ENCODE results near the gene ATG4D. TPM values are rescaled to one million over a fixed set of nuclear protein-coding genes. Genes with fewer than 3 reads are reported as not detected.

The ATG4D gene
- total RNA-seq, 1 experiment from 2014 or later = 7.0 TPM

DNA sequence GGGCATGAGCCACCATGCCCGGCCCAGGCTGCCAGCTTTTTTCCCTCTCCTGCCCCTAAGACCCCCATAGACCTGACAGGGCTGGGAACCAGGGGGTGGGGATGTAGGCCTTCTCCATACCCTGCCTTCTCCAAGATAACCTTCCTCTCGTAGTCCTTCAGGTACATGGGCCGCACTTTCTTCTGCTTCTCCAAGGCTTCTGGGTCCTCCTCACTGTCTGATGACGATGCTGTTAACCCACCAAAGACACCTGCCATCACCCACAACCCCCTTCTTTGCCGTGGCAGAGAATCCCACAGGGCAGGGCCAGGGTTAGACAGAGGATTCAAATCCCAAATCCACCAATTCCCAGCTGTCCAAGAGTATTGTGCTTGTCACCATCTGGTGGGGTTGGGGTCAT, 18.9 kb downstream of the ATG4D start:
- peaks cover 27% of the 10 kb centered on the region for H3K36me3 ChIP-seq (ENCODE audit: insufficient read depth, low read length)
- no peaks in the 10 kb centered on the region for H3K9me2 ChIP-seq (replicated peaks; ENCODE audit: insufficient read depth, low read length)
- H2AFZ ChIP-seq (ENCODE audit: low read length) = no peak overlapping the region
- no peaks in the 10 kb centered on the region for H3K9me3 ChIP-seq (ENCODE audit: low read length)
- H3K27ac ChIP-seq (ENCODE audit: low read length) = no peak overlapping the region
- peaks cover 6% of the 10 kb centered on the region; the same call in 1 of the 2 replicates for H4K20me1 ChIP-seq (ENCODE audit: insufficient read depth, low read depth, low read length)
- H3K27me3 ChIP-seq (ENCODE audit: low read length) = no peaks in the 10 kb centered on the region
- peaks cover 20% of the 10 kb centered on the region for H3K79me2 ChIP-seq (ENCODE audit: low read length)
- no peak overlapping the region for H3K9ac ChIP-seq (ENCODE audit: low read length)
- peaks cover 24% of the 10 kb centered on the region for H3K4me1 ChIP-seq (ENCODE audit: low read length)
- no peak for DNase-seq
- H3K4me2 ChIP-seq (ENCODE audit: low read depth, low read length, poor library complexity, severe bottlenecking) = no peak overlapping the region
- no peak overlapping the region for H3K4me3 ChIP-seq (ENCODE audit: low read length)

DNA sequence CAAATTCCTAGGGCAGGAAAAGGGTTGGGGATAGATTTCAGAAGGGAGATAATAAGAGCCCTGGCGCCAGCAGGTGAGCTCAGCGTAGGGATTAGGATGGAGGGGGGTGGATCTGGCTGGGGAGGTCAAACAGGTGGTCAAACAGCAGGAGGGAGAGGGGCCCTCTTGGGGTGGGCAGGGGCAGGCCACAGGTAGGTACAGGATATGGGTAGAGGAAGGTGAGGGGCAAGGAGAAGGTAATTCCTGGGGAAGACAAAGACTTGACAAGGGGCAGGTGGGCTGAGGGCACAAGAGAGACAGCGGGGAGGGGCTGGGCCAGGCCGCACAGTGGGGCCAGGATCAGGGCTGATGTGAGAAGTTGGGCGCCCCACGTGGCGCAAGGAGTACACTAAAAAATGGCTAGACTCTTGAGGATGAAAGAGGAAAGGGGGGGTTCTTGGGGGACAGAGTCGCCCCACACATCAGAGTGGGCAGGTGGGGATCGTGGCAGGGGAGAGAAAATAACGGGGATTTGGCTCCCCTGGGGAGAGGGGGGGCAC, 21.4 kb downstream of the ATG4D start:
- peaks cover 20% of the 10 kb centered on the region for H3K79me2 ChIP-seq (ENCODE audit: low read length)
- H3K9ac ChIP-seq (ENCODE audit: low read length) = peak overlapping the region; percentile 95
- DNase-seq = peak; percentile 85
- peak overlapping the region; percentile 92 for H3K4me2 ChIP-seq (ENCODE audit: low read depth, low read length, poor library complexity, severe bottlenecking)
- no peaks in the 10 kb centered on the region; the same call in 1 of the 2 replicates for H4K20me1 ChIP-seq (ENCODE audit: insufficient read depth, low read depth, low read length)
- H3K36me3 ChIP-seq (ENCODE audit: insufficient read depth, low read length) = peaks cover 20% of the 10 kb centered on the region
- peak overlapping the region; percentile 32; the same call in 1 of the 2 replicates for H2AFZ ChIP-seq (ENCODE audit: low read length)
- H3K9me3 ChIP-seq (ENCODE audit: low read length) = no peaks in the 10 kb centered on the region
- peak overlapping the region; percentile 99 for H3K4me3 ChIP-seq (ENCODE audit: low read length)
- H3K27ac ChIP-seq (ENCODE audit: low read length) = peak overlapping the region; percentile 73
- peaks cover 40% of the 10 kb centered on the region for H3K4me1 ChIP-seq (ENCODE audit: low read length)
- no peaks in the 10 kb centered on the region for H3K27me3 ChIP-seq (ENCODE audit: low read length)
- H3K9me2 ChIP-seq (replicated peaks; ENCODE audit: insufficient read depth, low read length) = no peaks in the 10 kb centered on the region

DNA sequence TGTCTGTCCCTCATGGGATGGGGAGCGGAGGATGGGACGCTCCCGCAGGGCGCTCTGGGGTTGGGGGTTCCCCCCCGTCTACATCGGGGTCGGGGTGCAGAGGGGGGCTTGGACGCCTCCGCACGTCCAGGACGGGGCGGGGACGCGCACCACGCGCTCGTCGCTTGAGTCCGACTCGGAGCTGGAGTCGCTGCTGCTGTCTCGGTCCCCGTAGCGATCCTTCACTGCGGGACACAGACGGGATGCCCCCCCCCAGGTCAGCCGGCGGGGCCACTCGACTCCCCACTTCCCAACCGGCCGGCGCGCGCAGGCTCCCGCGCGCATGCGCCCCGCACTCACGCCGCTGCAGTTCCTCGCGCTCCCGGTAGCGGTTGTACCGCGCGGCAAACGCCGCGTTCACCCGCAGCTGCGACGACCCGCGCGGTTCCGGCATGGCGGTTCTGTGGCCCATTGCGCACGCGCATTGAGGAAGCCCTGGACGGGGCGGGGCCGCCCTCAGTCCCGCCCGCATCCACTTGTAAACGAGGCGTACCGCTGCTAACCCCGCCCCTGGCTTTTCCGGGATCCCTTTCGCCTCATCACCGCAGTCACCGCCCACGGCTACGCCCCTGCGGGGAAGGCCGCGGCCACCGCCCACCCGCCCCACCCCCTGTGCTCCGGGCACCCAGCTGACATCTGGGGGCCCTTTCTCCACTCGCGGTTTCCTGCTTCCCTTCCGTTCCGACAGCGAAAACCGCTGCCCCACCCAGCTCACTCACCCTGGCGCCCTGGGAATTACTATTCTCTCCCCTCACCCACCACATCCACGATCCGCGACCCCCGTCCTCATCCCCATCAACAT, 22.1 kb downstream of the ATG4D start, which contains the start of gene KRI1:
Gene KRI1 (minus strand): TSS at position 444 of the 841 bp plus-strand sequence. CDS start 11 bp downstream, at position 433.
- H3K27me3 ChIP-seq (ENCODE audit: low read length) = no peaks in the 10 kb centered on the region
- peak within 1 kb of the TSS; percentile 32; the same call in 1 of the 2 replicates for H2AFZ ChIP-seq (ENCODE audit: low read length)
- peak within 1 kb of the TSS; percentile 97 for H3K4me2 ChIP-seq (ENCODE audit: low read depth, low read length, poor library complexity, severe bottlenecking)
- peaks cover 40% of the 10 kb centered on the region for H3K4me1 ChIP-seq (ENCODE audit: low read length)
- peak within 1 kb of the TSS; percentile 95 for H3K9ac ChIP-seq (ENCODE audit: low read length)
- peak within 1 kb of the TSS; percentile 73 for H3K27ac ChIP-seq (ENCODE audit: low read length)
- peaks cover 20% of the 10 kb centered on the region for H3K79me2 ChIP-seq (ENCODE audit: low read length)
- no peaks in the 10 kb centered on the region for H3K9me2 ChIP-seq (replicated peaks; ENCODE audit: insufficient read depth, low read length)
- H3K36me3 ChIP-seq (ENCODE audit: insufficient read depth, low read length) = peaks cover 15% of the 10 kb centered on the region
- no peaks in the 10 kb centered on the region for H3K9me3 ChIP-seq (ENCODE audit: low read length)
- no peaks in the 10 kb centered on the region; the same call in 1 of the 2 replicates for H4K20me1 ChIP-seq (ENCODE audit: insufficient read depth, low read depth, low read length)
- peak within 1 kb of the TSS; percentile 99 for H3K4me3 ChIP-seq (ENCODE audit: low read length)
- DNase-seq = peak; percentile 99

DNA sequence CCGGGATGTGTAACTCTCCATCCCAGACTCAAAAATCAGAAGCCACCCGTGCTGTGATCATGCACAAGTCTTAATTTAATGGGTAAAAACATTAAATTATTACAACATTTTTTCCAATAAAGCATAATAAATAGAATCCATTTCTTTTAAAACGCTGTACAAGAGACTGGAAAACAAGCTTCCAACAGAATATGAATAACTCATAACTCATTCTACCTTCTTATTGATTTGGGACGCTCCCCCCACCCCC, 22.6 kb downstream of the ATG4D start:
- H3K4me2 ChIP-seq (ENCODE audit: low read depth, low read length, poor library complexity, severe bottlenecking) = peak overlapping the region; percentile 97
- peak overlapping the region; percentile 54 for H3K27ac ChIP-seq (ENCODE audit: low read length)
- peak overlapping the region; percentile 71 for H3K9ac ChIP-seq (ENCODE audit: low read length)
- H3K4me1 ChIP-seq (ENCODE audit: low read length) = peaks cover 40% of the 10 kb centered on the region
- peaks cover 20% of the 10 kb centered on the region for H3K79me2 ChIP-seq (ENCODE audit: low read length)
- H4K20me1 ChIP-seq (ENCODE audit: insufficient read depth, low read depth, low read length) = no peaks in the 10 kb centered on the region; the same call in 1 of the 2 replicates
- H3K4me3 ChIP-seq (ENCODE audit: low read length) = peak overlapping the region; percentile 99
- H3K36me3 ChIP-seq (ENCODE audit: insufficient read depth, low read length) = peaks cover 13% of the 10 kb centered on the region
- no peaks in the 10 kb centered on the region for H3K27me3 ChIP-seq (ENCODE audit: low read length)
- H3K9me3 ChIP-seq (ENCODE audit: low read length) = no peaks in the 10 kb centered on the region
- no peak for DNase-seq
- 0 out of 2 replicates have a peak overlapping the region, but pooled peaks have one; percentile 11 for H2AFZ ChIP-seq (ENCODE audit: low read length)
- H3K9me2 ChIP-seq (replicated peaks; ENCODE audit: insufficient read depth, low read length) = no peaks in the 10 kb centered on the region

DNA sequence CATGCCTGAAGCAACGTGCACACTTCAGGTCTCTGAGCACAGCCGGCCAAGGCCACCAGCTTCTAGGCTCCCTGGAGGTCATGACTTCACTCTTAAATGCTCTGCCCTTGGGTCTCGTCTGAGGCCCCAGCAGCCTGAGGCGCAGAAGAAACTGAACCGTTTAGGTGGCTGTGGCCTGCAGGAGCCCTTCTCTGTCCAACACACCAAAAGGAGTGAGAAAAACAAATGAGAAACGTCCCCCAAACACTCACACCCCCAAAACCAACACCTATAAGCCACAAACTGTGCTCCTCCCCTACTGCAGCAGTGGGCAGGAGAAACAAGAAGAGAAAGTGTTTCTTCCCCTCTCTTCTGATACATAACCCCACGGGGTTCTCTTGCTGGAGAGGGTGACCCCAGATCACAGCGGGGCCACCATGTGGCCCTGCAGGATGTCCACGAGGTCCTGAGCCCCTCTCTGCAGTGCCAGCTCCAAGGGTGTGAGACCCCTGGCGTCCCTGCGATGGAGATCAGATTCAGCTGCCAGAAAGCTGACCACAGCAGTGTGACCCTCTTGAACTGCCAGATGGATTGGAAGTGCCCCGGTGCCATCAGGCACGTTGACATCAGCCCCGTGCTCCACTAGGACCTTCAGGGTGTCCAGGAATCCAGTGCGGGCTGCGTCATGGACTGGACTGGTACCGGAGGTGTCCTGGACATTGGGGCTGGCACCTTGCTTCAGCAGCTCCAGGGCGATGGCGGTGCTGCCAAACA, 23.1 kb downstream of the ATG4D start:
- peak overlapping the region; percentile 71 for H3K9ac ChIP-seq (ENCODE audit: low read length)
- H3K4me3 ChIP-seq (ENCODE audit: low read length) = peak overlapping the region; percentile 99
- H3K9me2 ChIP-seq (replicated peaks; ENCODE audit: insufficient read depth, low read length) = no peaks in the 10 kb centered on the region
- no peaks in the 10 kb centered on the region for H3K9me3 ChIP-seq (ENCODE audit: low read length)
- peak overlapping the region; percentile 54 for H3K27ac ChIP-seq (ENCODE audit: low read length)
- H3K4me2 ChIP-seq (ENCODE audit: low read depth, low read length, poor library complexity, severe bottlenecking) = peak overlapping the region; percentile 97
- H3K27me3 ChIP-seq (ENCODE audit: low read length) = no peaks in the 10 kb centered on the region
- H4K20me1 ChIP-seq (ENCODE audit: insufficient read depth, low read depth, low read length) = no peaks in the 10 kb centered on the region
- DNase-seq = peak; percentile 70
- peaks cover 11% of the 10 kb centered on the region for H3K36me3 ChIP-seq (ENCODE audit: insufficient read depth, low read length)
- peaks cover 20% of the 10 kb centered on the region for H3K79me2 ChIP-seq (ENCODE audit: low read length)
- peak overlapping the region; percentile 11; the same call in 1 of the 2 replicates for H2AFZ ChIP-seq (ENCODE audit: low read length)
- H3K4me1 ChIP-seq (ENCODE audit: low read length) = peaks cover 40% of the 10 kb centered on the region

DNA sequence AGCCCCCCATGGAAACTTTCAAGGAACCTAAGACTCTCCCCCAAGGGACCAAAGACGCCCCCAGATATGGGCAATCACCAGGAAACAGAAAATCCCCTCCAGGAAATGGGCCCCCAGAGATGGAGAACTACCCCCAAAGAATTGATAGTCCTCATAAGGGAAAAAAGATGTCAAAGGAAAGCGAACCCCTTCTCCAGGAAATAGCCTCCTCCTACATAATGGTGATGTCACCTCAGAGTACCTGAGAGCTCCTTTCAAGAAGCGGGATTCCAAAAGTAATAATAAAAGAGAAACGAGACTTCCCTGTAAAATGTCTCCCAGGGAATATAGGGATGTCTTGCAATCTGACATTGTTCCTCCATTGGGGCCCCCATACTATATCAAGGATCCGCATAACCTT, 24.0 kb downstream of the ATG4D start:
- DNase-seq = no peak
- Histone ChIP-seq H3K36me3 (ENCODE audit: insufficient read depth, low read length) (peaks cover 7% of the 10 kb centered on the region), H3K79me2 (ENCODE audit: low read length) (peaks cover 20% of the 10 kb centered on the region), H3K9me3 (ENCODE audit: low read length) (no peaks in the 10 kb centered on the region), H3K4me1 (ENCODE audit: low read length) (peaks cover 40% of the 10 kb centered on the region), H3K4me3 (ENCODE audit: low read length) (peak overlapping the region; percentile 75), H3K27ac (ENCODE audit: low read length) (no peak overlapping the region), H3K4me2 (ENCODE audit: low read depth, low read length, poor library complexity, severe bottlenecking) (peak overlapping the region; percentile 97), H3K9me2 (replicated peaks; ENCODE audit: insufficient read depth, low read length) (no peaks in the 10 kb centered on the region), H3K9ac (ENCODE audit: low read length) (peak overlapping the region; percentile 70), H3K27me3 (ENCODE audit: low read length) (no peaks in the 10 kb centered on the region), H2AFZ (ENCODE audit: low read length) (no peak overlapping the region), H4K20me1 (ENCODE audit: insufficient read depth, low read depth, low read length) (no peaks in the 10 kb centered on the region)

DNA sequence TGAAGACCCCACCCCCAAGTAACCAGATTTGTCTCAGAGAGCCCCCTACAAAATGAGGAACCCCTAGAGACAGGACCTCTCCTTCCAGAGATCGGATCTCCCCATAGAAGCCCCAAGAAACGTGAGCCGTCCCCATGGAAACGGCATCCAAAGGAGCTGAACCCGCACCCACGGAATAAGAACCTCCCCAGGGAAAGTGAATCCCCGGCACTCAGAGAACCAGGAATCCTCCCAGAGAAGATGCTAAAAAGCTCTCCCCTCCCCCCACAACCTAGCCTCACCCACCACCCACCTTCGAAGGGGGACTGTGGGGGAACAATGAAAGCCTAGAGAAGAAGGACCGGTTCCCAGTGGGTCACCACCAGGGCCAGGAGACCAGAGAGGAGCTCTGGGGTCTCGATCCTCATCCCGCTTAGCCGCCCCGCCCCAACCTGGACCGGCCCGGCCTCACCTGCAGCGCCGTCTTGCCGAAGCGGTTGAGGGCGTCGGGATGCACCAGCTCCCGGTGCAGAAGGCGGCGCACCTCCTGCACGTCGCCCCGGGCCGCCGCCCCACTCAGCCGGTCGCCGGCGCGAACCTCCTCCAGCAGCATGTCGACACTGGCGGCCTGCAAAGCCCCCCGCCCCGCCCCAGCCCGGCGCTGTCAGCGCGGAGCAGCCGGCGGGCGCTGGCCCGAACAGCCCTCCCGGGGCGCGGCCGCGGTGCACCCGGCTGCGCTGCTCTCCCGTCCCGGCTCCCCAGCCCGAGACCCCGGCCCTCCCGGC, 24.5 kb downstream of the ATG4D start:
- DNase-seq = peak; percentile 66
- Histone ChIP-seq H3K79me2 (ENCODE audit: low read length) (peaks cover 20% of the 10 kb centered on the region), H3K36me3 (ENCODE audit: insufficient read depth, low read length) (peaks cover 6% of the 10 kb centered on the region; the same call in 1 of the 2 replicates), H3K4me2 (ENCODE audit: low read depth, low read length, poor library complexity, severe bottlenecking) (peak overlapping the region; percentile 97), H3K9me2 (replicated peaks; ENCODE audit: insufficient read depth, low read length) (no peaks in the 10 kb centered on the region), H3K27ac (ENCODE audit: low read length) (no peak overlapping the region), H3K9me3 (ENCODE audit: low read length) (no peaks in the 10 kb centered on the region), H3K4me3 (ENCODE audit: low read length) (peak overlapping the region; percentile 75), H3K4me1 (ENCODE audit: low read length) (peaks cover 40% of the 10 kb centered on the region), H3K27me3 (ENCODE audit: low read length) (no peaks in the 10 kb centered on the region), H2AFZ (ENCODE audit: low read length) (no peak overlapping the region), H4K20me1 (ENCODE audit: insufficient read depth, low read depth, low read length) (no peaks in the 10 kb centered on the region), H3K9ac (ENCODE audit: low read length) (peak overlapping the region; percentile 70)

Measured in Karpas-422 (cell line).